Gastrocnemius medialis (tissue), 4 donors: ENCODE results near the gene ARFGAP1.

Experiments
- POLR2A ChIP-seq, 2 donors: fragments of 450-650 bp; IDR thresholded peaks; one replicate each; pipeline ENCODE4 v1.6.1; 2017; ENCODE audit warnings: antibody characterized with exemption in 2 of 2, mild to moderate bottlenecking in 2 of 2, moderate library complexity in 2 of 2
- TF ChIP-seq, protein P1 (sequence below), 5 experiments: fragments of 450-650 bp in 3 of 5; fragments of 200-600 bp in 2 of 5; sonication (generic) in 2 of 5; IDR thresholded peaks in 4 of 5; conservative IDR thresholded peaks in 1 of 5; 1 replicate in 4 of 5; 2 replicates in 1 of 5; pipeline ENCODE4 v1.5.1; 2016 to 2019; ENCODE audit warnings: antibody characterized with exemption in 5 of 5, mild to moderate bottlenecking in 3 of 5, moderate library complexity in 3 of 5

GRCh38 chr20:63322933-63323273 lies 50.3 kb downstream of the ARFGAP1 start:
- TF ChIP-seq, protein P1, sequence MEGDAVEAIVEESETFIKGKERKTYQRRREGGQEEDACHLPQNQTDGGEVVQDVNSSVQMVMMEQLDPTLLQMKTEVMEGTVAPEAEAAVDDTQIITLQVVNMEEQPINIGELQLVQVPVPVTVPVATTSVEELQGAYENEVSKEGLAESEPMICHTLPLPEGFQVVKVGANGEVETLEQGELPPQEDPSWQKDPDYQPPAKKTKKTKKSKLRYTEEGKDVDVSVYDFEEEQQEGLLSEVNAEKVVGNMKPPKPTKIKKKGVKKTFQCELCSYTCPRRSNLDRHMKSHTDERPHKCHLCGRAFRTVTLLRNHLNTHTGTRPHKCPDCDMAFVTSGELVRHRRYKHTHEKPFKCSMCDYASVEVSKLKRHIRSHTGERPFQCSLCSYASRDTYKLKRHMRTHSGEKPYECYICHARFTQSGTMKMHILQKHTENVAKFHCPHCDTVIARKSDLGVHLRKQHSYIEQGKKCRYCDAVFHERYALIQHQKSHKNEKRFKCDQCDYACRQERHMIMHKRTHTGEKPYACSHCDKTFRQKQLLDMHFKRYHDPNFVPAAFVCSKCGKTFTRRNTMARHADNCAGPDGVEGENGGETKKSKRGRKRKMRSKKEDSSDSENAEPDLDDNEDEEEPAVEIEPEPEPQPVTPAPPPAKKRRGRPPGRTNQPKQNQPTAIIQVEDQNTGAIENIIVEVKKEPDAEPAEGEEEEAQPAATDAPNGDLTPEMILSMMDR (IDR thresholded peaks at IDR 0.05 in 4 of 5, conservative IDR thresholded peaks at IDR 0.05 in 1 of 5): no peak
- TF ChIP-seq POLR2A (IDR thresholded peaks at IDR 0.05): no peak
